ENCODE data around the gene FAH. TPM values are rescaled to one million over a fixed set of nuclear protein-coding genes. Genes with fewer than 3 reads are reported as not detected.

Gene FAH
- total RNA-seq, 1 donor: 17.7 TPM

DNA sequence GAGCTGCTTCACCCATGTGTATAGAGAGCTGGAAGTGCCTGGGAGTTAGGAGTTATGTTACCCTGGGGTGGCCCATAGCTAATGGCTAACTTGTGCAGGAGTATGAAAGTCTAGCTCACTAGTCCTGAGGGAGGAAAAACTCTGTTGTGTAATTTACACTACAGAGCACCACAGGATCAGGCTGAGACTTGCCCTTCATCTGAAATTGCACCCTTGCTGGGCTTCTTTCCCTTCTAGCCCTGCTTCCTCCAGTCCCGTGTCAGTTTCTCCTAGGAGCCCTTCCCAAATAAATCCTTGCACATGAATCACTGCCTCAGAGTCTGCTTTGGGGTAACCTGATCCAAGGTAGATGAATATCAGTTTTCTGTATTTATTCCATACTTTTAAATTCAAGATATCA, 59.2 kb downstream of the FAH start:
- TF ChIP-seq, protein P1, sequence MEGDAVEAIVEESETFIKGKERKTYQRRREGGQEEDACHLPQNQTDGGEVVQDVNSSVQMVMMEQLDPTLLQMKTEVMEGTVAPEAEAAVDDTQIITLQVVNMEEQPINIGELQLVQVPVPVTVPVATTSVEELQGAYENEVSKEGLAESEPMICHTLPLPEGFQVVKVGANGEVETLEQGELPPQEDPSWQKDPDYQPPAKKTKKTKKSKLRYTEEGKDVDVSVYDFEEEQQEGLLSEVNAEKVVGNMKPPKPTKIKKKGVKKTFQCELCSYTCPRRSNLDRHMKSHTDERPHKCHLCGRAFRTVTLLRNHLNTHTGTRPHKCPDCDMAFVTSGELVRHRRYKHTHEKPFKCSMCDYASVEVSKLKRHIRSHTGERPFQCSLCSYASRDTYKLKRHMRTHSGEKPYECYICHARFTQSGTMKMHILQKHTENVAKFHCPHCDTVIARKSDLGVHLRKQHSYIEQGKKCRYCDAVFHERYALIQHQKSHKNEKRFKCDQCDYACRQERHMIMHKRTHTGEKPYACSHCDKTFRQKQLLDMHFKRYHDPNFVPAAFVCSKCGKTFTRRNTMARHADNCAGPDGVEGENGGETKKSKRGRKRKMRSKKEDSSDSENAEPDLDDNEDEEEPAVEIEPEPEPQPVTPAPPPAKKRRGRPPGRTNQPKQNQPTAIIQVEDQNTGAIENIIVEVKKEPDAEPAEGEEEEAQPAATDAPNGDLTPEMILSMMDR (IDR thresholded peaks at IDR 0.05; ENCODE audit: extremely low read depth, low read depth, low read length): no peak
- no peak for DNase-seq (ENCODE audit: insufficient read length, low spot score, missing footprints)
- Histone ChIP-seq H2AFZ (ENCODE audit: low read length) (no peak overlapping the region), H4K20me1 (ENCODE audit: insufficient read depth, low read length) (no peaks in the 10 kb centered on the region), H3K27me3 (ENCODE audit: insufficient read depth, low read length) (peaks cover 19% of the 10 kb centered on the region), H3K4me2 (ENCODE audit: insufficient read depth, low read length) (no peak overlapping the region), H3K79me2 (ENCODE audit: insufficient read depth, low read length) (no peaks in the 10 kb centered on the region), H3K4me3 (ENCODE audit: insufficient read depth, low read length) (no peak overlapping the region), H3K27ac (ENCODE audit: low read depth, low read length) (no peak overlapping the region), H3K9me3 (ENCODE audit: low read depth, low read length) (no peaks in the 10 kb centered on the region), H3K36me3 (ENCODE audit: insufficient read depth, low read length) (no peaks in the 10 kb centered on the region), H3K4me1 (ENCODE audit: insufficient read depth, low read length) (no peaks in the 10 kb centered on the region)

DNA sequence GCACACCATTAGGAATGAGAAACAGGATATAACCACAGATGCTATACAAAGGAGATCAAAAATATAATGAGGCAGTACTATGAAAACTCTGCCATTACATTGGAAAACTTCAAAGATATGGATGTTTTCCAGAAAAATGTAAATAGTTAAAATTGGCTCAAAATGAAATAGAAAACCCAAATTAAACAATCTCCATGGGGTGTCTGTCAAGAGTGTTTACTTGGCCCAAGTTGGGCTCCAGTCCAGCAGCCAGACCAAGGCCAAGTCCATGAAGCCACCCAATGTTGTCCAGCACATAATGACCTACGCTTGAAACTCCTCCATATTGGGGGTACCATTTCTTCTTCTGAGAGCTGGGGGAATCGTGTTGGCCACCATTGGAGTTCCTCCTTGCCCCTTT, 62.1 kb downstream of the FAH start:
- no peaks in the 10 kb centered on the region for H3K36me3 ChIP-seq (ENCODE audit: insufficient read depth, low read length)
- peaks cover 4% of the 10 kb centered on the region for H3K27me3 ChIP-seq (ENCODE audit: insufficient read depth, low read length)
- H3K4me3 ChIP-seq (ENCODE audit: insufficient read depth, low read length): no peak overlapping the region
- H3K79me2 ChIP-seq (ENCODE audit: insufficient read depth, low read length): no peaks in the 10 kb centered on the region
- no peak overlapping the region for H2AFZ ChIP-seq (ENCODE audit: low read length)
- no peak for DNase-seq (ENCODE audit: insufficient read length, low spot score, missing footprints)
- H4K20me1 ChIP-seq (ENCODE audit: insufficient read depth, low read length): no peaks in the 10 kb centered on the region
- no peak overlapping the region for H3K4me2 ChIP-seq (ENCODE audit: insufficient read depth, low read length)
- no peaks in the 10 kb centered on the region for H3K4me1 ChIP-seq (ENCODE audit: insufficient read depth, low read length)
- TF ChIP-seq, protein P1 (IDR thresholded peaks at IDR 0.05; ENCODE audit: extremely low read depth, low read depth, low read length): no peak
- no peak overlapping the region for H3K27ac ChIP-seq (ENCODE audit: low read depth, low read length)
- no peaks in the 10 kb centered on the region for H3K9me3 ChIP-seq (ENCODE audit: low read depth, low read length)

DNA sequence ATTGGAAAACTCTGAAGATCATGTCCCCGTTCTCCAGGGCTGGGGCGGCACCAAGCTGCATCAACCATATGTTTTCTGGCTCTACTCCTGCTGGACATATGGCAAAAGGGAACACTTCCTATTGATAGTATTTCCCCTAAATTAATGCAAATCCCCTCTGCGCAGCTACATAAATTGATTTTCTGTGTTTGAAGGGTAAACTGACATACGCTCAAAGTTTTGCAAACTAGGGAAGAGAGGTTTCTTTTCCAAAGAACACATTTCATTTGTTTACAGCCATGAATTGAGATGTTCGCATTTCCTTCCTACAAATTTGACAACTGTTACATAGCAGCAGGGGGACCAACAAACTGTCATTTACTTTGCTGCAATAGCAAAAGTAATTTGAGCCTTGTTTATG, 63.3 kb downstream of the FAH start:
- peaks cover 1% of the 10 kb centered on the region for H3K27me3 ChIP-seq (ENCODE audit: insufficient read depth, low read length)
- H3K4me2 ChIP-seq (ENCODE audit: insufficient read depth, low read length): no peak overlapping the region
- H3K36me3 ChIP-seq (ENCODE audit: insufficient read depth, low read length): no peaks in the 10 kb centered on the region
- H3K4me3 ChIP-seq (ENCODE audit: insufficient read depth, low read length): no peak overlapping the region
- no peak overlapping the region for H3K27ac ChIP-seq (ENCODE audit: low read depth, low read length)
- H4K20me1 ChIP-seq (ENCODE audit: insufficient read depth, low read length): no peaks in the 10 kb centered on the region
- TF ChIP-seq, protein P1 (IDR thresholded peaks at IDR 0.05; ENCODE audit: extremely low read depth, low read depth, low read length): no peak
- H2AFZ ChIP-seq (ENCODE audit: low read length): no peak overlapping the region
- H3K9me3 ChIP-seq (ENCODE audit: low read depth, low read length): no peaks in the 10 kb centered on the region
- H3K79me2 ChIP-seq (ENCODE audit: insufficient read depth, low read length): no peaks in the 10 kb centered on the region
- DNase-seq (ENCODE audit: insufficient read length, low spot score, missing footprints): no peak
- H3K4me1 ChIP-seq (ENCODE audit: insufficient read depth, low read length): no peaks in the 10 kb centered on the region

DNA sequence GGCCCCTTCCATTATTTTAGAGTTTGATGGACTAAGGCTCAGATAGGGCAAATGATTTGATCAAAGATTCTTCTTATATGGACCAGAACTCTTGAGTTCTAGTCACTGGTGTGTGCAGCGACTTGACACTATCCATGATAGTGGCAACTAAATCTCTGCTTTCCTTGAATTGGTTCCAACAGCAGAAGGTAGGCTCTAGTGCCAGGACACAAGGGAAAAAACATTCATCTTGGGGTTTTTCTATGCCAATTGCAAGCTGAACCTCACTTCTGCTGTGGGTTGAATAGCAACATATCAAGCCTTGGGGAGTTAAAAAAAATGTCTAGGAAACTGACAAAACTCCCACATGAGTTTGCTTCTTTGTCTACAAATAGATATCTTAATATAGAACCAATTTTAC, 64.1 kb downstream of the FAH start:
- H4K20me1 ChIP-seq (ENCODE audit: insufficient read depth, low read length): no peaks in the 10 kb centered on the region
- H3K4me3 ChIP-seq (ENCODE audit: insufficient read depth, low read length): no peak overlapping the region
- DNase-seq (ENCODE audit: insufficient read length, low spot score, missing footprints): no peak
- no peaks in the 10 kb centered on the region for H3K9me3 ChIP-seq (ENCODE audit: low read depth, low read length)
- H3K79me2 ChIP-seq (ENCODE audit: insufficient read depth, low read length): no peaks in the 10 kb centered on the region
- no peak overlapping the region for H3K27ac ChIP-seq (ENCODE audit: low read depth, low read length)
- TF ChIP-seq, protein P1 (IDR thresholded peaks at IDR 0.05; ENCODE audit: extremely low read depth, low read depth, low read length): no peak
- no peaks in the 10 kb centered on the region for H3K27me3 ChIP-seq (ENCODE audit: insufficient read depth, low read length)
- H3K4me1 ChIP-seq (ENCODE audit: insufficient read depth, low read length): no peaks in the 10 kb centered on the region
- no peak overlapping the region for H3K4me2 ChIP-seq (ENCODE audit: insufficient read depth, low read length)
- H3K36me3 ChIP-seq (ENCODE audit: insufficient read depth, low read length): no peaks in the 10 kb centered on the region
- H2AFZ ChIP-seq (ENCODE audit: low read length): no peak overlapping the region

All from osteoblast (primary cell).